IPS-15b (cell line): ENCODE results near the gene ENHO.

ENCODE experiments used
- H3K27me3 ChIP-seq: one replicate; pipeline ENCODE4 v1.6.1; 2013; ENCODE audit warnings: low read length; ENCODE audit not compliant: control insufficient read depth, insufficient read depth
- H3K36me3 ChIP-seq: one replicate; pipeline ENCODE4 v1.6.1; 2013; ENCODE audit warnings: low read length; ENCODE audit not compliant: control insufficient read depth, insufficient read depth
- H3K4me1 ChIP-seq: one replicate; pipeline ENCODE4 v1.6.1; 2013; ENCODE audit warnings: mild to moderate bottlenecking, low read length; ENCODE audit not compliant: control insufficient read depth, insufficient read depth
- H3K4me3 ChIP-seq: one replicate; pipeline ENCODE4 v1.5.1; 2013; ENCODE audit warnings: low read depth, low read length
- H3K9ac ChIP-seq: one replicate; pipeline ENCODE4 v1.6.1; 2013; ENCODE audit warnings: low read depth, mild to moderate bottlenecking, low read length
- H3K9me3 ChIP-seq: one replicate; pipeline ENCODE4 v1.6.1; 2013; ENCODE audit warnings: mild to moderate bottlenecking, low read length; ENCODE audit not compliant: control insufficient read depth, insufficient read depth

ENHO gene

DNA sequence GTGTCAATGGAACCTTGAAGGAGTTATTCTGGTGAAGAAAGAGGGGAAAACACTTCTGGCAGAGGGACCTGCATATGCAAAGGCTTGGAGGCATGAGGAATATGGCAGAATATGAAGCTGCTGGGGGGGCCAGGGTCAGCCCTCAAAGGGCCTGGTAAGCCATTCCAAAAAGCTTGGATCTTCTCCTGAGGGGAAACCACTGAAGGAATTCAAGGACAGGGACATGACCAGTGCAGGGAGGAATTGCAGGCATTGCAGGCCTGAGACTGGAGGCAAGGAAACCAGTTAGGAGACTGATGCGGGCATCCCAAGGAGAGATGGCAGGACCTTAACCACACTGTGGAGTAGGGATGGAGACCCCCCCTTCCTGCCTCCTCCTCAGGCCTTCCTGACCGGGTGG is 21.4 kb downstream of the ENHO start:
- H3K9me3 ChIP-seq = no peaks in the 10 kb centered on the region
- no peaks in the 10 kb centered on the region for H3K27me3 ChIP-seq
- H3K36me3 ChIP-seq = no peaks in the 10 kb centered on the region
- H3K9ac ChIP-seq = no peak overlapping the region
- H3K4me1 ChIP-seq = no peaks in the 10 kb centered on the region
- no peak overlapping the region for H3K4me3 ChIP-seq

DNA sequence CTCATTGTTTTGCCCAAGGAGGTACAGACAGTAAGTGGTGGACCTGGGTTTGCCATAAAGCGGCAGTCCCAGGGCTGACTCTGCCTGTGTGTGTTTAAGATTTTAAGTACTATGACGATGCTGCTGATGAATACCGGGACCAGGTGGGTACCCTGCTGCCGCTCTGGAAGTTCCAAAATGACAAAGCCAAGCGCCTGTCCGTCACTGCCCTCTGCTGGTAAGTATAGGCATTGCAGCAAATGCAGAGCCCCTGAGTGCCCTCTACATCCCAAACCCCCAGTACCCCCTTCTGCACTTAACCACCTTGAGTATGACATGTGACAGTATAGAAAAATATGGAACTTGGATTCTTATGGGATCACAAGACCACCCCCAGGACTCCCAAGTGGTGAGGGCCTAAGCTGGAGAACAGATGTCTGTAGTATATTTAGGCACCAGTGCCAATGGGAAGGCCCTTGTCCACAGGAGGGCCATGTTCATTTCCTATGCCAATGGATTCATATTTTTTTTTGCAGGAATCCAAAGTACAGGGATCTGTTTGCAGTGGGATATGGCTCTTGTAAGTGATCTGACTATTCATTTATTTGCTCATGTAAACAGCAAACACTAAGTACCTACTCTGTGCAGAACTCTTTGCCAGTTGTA is 22.0 kb downstream of the ENHO start:
- H3K27me3 ChIP-seq = no peaks in the 10 kb centered on the region
- no peaks in the 10 kb centered on the region for H3K36me3 ChIP-seq
- H3K4me1 ChIP-seq = no peaks in the 10 kb centered on the region
- no peak overlapping the region for H3K4me3 ChIP-seq
- no peak overlapping the region for H3K9ac ChIP-seq
- no peaks in the 10 kb centered on the region for H3K9me3 ChIP-seq

DNA sequence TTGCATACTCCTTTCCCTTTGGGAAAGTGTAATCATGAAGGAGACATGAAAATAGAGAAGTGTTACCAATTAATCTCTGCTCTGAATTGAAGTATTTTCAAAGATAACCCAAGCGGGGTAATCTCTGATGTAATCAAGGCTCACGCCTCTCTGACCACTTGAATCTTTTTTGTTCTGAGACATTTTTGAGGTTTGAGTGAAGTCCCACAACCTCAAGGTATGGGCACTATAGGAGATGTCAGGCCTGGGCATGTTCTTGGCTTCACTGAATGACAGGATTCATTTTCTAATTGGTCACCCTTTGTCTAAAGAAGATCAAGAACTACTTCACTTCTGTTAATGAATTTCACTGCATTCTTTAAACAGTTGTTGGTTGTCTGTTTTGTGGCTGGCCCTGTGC is 23.7 kb downstream of the ENHO start:
- no peaks in the 10 kb centered on the region for H3K27me3 ChIP-seq
- H3K4me1 ChIP-seq = no peaks in the 10 kb centered on the region
- no peaks in the 10 kb centered on the region for H3K36me3 ChIP-seq
- no peaks in the 10 kb centered on the region for H3K9me3 ChIP-seq
- no peak overlapping the region for H3K9ac ChIP-seq
- H3K4me3 ChIP-seq = no peak overlapping the region

DNA sequence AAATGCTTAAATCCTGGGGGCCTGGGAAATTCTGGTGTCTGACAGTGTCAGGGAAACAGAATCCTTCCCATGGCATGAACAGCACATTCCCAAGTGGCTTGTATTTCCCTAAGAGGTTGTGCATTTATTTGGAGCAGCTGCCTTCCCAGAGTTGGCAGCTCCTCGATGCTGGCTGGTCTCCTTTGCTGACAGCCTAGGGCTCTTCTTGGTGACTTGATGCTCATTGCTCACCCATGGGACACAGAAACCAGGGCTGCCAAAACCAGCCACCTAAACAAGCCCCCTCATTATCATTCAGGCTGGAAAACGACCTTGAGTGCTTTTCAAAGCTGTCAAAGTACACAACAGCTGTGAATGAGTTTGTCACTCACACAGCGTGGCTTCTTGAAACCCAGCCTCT is 24.2 kb downstream of the ENHO start:
- no peaks in the 10 kb centered on the region for H3K9me3 ChIP-seq
- no peak overlapping the region for H3K4me3 ChIP-seq
- no peaks in the 10 kb centered on the region for H3K27me3 ChIP-seq
- H3K36me3 ChIP-seq = no peaks in the 10 kb centered on the region
- H3K4me1 ChIP-seq = no peaks in the 10 kb centered on the region
- H3K9ac ChIP-seq = no peak overlapping the region

DNA sequence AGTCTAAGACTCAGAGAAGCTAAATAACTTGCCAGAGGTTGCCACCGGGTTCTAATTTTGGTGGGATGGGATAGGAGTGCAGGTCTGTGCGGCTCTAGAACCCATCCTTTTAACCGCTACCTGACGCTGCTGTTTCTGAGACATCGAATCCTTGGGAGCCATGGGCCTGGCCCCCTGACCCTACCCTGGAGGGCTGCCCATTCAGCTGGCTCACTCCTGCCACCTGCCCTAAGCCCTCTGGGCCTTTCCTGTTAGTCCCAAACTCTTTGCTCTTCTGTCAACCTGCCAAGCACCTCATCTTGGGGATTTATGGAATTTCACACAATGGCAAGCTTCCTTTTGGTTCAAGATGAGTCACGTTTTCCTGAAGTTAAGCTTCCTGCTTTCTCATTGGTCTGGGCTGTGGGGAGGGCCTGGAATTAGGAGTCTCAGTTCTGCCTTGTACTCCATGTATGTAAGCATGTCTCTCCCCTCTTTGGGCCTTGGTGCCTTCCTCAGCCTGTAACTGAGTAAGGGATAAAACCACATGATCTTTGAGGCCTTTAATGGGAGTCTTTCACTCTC is 26.6 kb downstream of the ENHO start:
- H3K9me3 ChIP-seq = no peaks in the 10 kb centered on the region
- no peak overlapping the region for H3K9ac ChIP-seq
- no peaks in the 10 kb centered on the region for H3K4me1 ChIP-seq
- H3K4me3 ChIP-seq = no peak overlapping the region
- H3K27me3 ChIP-seq = no peaks in the 10 kb centered on the region
- no peaks in the 10 kb centered on the region for H3K36me3 ChIP-seq

DNA sequence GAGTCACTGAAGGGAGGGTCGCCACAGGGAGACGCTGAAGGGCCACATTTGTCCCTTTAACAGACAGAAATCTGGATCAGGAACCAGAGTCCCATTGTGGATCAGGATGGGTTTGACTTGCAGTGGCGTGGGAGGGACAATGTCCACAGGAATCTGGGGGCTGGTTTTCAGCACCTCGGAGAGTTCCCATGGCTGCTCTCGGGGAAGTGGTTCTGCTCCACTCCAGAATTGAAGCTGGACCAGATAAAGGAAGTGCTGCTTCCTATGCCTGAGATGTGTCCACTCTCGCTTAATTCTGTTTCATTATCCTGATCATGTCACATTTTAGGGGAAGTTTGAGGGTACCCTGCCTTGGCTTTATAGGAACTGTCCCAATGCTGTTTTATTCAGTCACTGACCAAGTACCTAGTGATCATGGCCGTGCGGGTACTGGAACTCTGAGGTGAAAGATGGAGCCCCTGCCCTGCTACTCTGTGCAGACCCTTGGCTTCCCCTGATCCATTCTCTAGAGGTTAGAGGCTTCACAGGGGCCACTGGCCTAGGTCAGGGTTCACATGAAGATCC is 28.7 kb downstream of the ENHO start:
- H3K4me1 ChIP-seq = no peaks in the 10 kb centered on the region
- H3K9me3 ChIP-seq = no peaks in the 10 kb centered on the region
- H3K9ac ChIP-seq = no peak overlapping the region
- no peaks in the 10 kb centered on the region for H3K36me3 ChIP-seq
- no peaks in the 10 kb centered on the region for H3K27me3 ChIP-seq
- H3K4me3 ChIP-seq = no peak overlapping the region

DNA sequence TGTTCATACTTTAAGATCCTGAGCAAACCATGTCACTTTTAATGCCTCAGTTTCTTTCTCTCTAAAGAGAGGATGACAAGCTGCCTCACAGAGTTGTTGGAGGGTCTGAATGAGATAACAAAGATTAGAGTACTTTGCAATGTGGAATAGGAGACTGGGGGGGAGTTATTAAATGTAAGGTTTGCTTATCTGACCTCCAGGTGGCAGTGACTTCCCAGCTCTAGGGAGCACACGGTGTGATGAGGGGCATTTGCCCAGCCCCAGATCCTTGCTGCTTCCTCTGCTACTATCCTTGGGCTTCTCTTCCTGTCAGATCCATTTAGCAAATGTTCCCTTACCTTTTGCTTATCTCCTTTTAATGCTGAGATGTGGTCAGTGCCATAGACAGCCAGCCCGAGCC is 30.7 kb downstream of the ENHO start:
- no peaks in the 10 kb centered on the region for H3K9me3 ChIP-seq
- no peaks in the 10 kb centered on the region for H3K4me1 ChIP-seq
- H3K36me3 ChIP-seq = no peaks in the 10 kb centered on the region
- H3K27me3 ChIP-seq = no peaks in the 10 kb centered on the region
- H3K9ac ChIP-seq = no peak overlapping the region
- H3K4me3 ChIP-seq = no peak overlapping the region

DNA sequence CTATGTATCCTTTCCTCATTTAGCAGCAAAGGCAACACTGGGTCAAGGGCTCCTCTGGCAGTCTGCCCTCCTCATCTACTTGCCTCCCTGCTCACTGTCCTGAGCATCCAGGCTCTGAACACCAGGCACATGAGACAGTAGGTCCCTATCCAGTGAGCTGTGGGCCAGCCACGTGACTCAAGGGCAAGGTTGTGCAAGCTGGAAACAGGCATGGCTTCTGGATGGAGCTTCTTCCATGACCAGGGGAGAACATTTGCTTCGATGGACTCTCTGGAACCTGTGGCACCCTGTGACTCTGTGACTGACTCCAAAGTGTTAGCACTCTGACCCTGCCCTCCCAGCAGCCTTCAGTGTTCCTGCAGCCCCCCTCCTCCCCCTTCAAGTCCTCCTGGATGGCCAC is 31.2 kb downstream of the ENHO start:
- no peak overlapping the region for H3K4me3 ChIP-seq
- H3K36me3 ChIP-seq = no peaks in the 10 kb centered on the region
- H3K9me3 ChIP-seq = no peaks in the 10 kb centered on the region
- H3K4me1 ChIP-seq = no peaks in the 10 kb centered on the region
- H3K27me3 ChIP-seq = no peaks in the 10 kb centered on the region
- no peak overlapping the region for H3K9ac ChIP-seq

DNA sequence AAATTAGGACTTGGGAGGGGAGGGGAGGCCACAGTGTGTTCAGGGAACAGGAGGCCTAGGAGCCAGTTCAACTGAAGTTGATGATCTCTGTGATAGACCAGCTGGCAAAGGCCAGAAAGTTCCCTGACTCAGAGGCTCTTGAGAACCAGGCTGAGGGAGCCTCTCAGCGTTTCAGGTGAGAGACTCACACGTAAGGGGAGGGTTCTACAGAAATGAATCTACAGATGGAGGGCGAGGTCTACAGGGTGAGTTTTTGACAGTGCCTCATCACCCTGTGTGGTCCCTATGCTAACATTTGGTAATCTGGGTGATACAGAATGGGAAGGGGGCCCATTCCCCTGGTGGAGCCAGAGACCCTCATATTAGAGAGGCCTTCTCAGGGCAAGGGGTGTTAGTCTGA is 32.0 kb downstream of the ENHO start:
- H3K27me3 ChIP-seq = no peaks in the 10 kb centered on the region

DNA sequence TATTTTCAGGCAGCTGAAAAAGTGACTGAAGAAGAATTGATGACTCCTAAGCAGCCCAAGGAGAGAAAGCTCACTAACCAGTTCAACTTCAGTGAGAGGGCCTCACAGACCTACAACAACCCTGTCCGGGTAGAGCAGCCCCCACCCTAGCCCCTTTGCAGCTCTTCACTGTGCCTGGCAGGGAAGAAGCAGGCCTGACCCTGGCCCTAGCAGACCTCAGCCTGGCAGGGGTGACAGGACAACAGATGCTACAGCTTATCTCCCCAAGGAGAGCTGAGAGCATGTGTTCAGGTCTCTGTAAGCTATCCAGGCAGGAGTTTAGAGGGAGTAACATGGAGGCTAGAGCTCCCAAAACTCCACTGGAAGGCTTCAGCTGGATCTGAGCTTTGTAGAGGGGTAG is 32.4 kb downstream of the ENHO start:
- H3K9me3 ChIP-seq = no peaks in the 10 kb centered on the region
- no peak overlapping the region for H3K9ac ChIP-seq
- H3K4me3 ChIP-seq = no peak overlapping the region
- no peaks in the 10 kb centered on the region for H3K27me3 ChIP-seq
- no peaks in the 10 kb centered on the region for H3K36me3 ChIP-seq
- H3K4me1 ChIP-seq = no peaks in the 10 kb centered on the region

More for the DNA sequence above, 32.0 kb downstream of the ENHO start:
- H3K4me1 ChIP-seq = no peaks in the 10 kb centered on the region
- no peak overlapping the region for H3K4me3 ChIP-seq
- H3K9ac ChIP-seq = no peak overlapping the region
- no peaks in the 10 kb centered on the region for H3K36me3 ChIP-seq
- H3K9me3 ChIP-seq = no peaks in the 10 kb centered on the region

DNA sequence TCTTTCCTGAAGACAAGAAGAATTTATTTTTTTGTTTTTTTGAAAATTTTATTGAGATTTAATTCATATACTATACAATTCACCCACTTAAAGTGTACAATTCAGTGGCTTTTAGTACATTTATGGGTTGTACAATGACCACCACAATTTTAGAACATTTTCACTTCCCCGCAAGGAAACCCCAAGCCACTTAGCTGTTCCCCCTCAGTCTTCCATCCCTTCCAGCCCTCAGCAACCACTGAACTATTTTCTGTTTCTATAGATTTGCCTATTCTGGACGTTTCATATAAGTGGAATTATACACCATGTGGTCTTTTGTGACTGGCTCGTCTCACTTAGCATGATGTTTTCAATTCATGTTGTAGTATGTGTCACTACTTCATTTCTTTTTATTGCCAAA is 36.2 kb downstream of the ENHO start:
- Histone ChIP-seq H3K27me3 (no peaks in the 10 kb centered on the region), H3K4me3 (no peak overlapping the region), H3K4me1 (no peaks in the 10 kb centered on the region), H3K9me3 (no peaks in the 10 kb centered on the region), H3K36me3 (no peaks in the 10 kb centered on the region), H3K9ac (no peak overlapping the region)

DNA sequence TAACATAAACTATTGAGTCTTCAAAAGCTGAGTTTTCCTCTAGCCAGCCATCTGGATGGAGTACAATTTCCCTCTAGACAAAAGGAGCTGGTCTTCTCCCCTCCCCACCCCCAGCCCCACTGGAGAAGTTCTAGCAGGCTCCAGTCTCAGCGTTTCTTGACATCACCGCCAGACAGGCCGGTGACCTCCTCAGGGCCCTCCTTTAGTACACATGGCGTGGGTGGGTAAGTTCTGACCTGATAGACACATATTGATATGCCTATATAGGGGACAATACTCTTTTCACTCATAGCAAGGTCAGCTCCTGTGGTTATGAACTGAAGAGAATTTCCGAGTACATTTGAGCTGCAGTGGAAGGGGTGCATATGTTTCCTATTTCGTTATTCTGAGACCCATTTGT is 37.0 kb downstream of the ENHO start:
- Histone ChIP-seq H3K9me3 (no peaks in the 10 kb centered on the region), H3K4me3 (no peak overlapping the region), H3K36me3 (no peaks in the 10 kb centered on the region), H3K4me1 (no peaks in the 10 kb centered on the region), H3K9ac (no peak overlapping the region), H3K27me3 (no peaks in the 10 kb centered on the region)
